GM18499 (cell line): ENCODE measurements around the gene KRT5.
"Not testable (repeated sequence)": the region's sequence is repeated elsewhere in the genome, so short reads cannot be mapped to it uniquely, and the experiment has no call there.

Experiments
- ATAC-seq: cut with Tn5 transposase; IDR thresholded peaks from one replicate; pipeline ENCODE4 v1.9.1; 2021; ENCODE audit warnings: moderate number of reproducible peaks; ENCODE audit not compliant: insufficient read depth, unreplicated experiment

Gene KRT5

GRCh38 chr12:52522346-52523011, 2.3 kb upstream of the KRT5 start:
- ATAC-seq, result no peak

- no peak for ATAC-seq
Observed at GRCh38 chr12:52521568-52522266, 1.5 kb upstream of the KRT5 start.

DNA sequence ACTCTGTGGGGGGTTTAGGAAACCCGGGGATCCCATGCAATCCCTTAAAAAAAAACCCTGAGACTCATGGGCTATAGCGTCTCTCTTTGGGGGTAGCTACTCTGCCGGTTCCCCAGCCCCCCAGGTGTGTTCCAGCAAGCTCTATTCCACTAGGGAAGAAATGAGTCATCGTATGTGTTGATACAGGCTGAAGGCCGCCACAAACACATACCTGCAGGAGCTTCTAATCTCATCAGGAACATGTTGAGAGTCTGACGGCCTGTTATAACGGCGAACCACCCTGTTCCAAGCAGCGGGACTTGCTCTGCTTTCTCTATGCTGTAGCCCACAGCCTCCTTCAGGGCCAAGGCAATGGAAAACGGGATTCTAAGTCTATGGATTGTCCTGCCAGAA, 977 bp upstream of the KRT5 start:
- no peak for ATAC-seq

GRCh38 chr12:52519387-52519703, 849 bp downstream of the KRT5 start:
- ATAC-seq, result no peak

GRCh38 chr12:52518574-52519386, 1.4 kb downstream of the KRT5 start:
- ATAC-seq, result no peak

GRCh38 chr12:52517888-52518287, 2.3 kb downstream of the KRT5 start:
- no peak for ATAC-seq

DNA sequence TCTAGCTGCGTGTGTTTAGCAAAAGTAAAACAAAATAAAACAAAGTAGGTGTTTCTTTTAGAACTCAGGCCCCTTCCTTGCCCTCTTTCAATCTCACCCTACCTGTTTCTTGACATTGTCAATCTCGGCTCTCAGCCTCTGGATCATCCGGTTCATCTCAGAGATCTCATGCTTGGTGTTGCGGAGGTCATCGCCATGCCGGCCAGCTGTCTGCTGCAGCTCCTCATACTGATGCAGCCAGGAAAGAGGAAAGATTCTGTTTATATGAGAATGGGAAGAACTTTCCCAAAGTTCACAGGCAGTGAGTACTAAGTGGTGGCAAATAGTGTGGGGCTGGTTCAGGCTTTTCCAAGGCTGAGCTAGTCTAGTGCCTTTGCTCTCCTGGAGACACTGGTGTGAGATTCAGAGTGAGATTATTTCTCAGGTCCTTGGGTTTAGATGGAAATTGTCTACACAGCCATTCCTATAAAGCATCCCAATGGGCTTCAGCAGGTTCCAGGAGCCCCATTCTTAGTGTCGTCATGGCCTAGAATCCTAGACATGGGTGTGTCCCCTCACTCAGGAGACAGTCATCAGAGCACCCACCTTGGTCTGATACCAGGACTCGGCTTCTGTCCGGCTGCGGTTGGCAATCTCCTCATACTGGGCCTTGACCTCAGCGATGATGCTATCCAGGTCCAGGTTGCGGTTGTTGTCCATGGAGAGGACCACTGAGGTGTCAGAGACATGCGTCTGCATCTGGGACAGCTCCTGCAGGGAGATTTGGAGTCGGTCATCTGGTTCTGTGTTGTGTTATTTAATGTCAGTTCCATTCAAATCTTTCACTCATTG, 3.0 kb downstream of the KRT5 start:
- no peak for ATAC-seq

- no peak for ATAC-seq
Observed at GRCh38 chr12:52515927-52516831, 4.0 kb downstream of the KRT5 start.

DNA sequence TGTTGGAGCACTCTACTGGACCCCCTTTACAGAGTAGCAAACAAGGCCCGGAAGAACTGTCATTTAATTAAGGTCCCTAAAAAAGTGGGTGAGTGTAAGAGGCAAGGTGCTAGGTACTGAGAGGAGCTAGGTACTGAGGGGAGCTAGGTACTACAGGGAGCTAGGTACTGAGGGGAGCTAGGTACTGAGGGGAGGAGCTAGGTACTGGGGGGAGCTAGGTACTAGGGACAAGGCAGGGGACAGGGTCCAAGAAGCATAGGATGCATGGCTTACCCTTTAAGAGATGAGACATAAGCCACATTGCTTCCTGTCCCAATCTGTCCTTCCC, 4.9 kb downstream of the KRT5 start:
- no peak for ATAC-seq

DNA sequence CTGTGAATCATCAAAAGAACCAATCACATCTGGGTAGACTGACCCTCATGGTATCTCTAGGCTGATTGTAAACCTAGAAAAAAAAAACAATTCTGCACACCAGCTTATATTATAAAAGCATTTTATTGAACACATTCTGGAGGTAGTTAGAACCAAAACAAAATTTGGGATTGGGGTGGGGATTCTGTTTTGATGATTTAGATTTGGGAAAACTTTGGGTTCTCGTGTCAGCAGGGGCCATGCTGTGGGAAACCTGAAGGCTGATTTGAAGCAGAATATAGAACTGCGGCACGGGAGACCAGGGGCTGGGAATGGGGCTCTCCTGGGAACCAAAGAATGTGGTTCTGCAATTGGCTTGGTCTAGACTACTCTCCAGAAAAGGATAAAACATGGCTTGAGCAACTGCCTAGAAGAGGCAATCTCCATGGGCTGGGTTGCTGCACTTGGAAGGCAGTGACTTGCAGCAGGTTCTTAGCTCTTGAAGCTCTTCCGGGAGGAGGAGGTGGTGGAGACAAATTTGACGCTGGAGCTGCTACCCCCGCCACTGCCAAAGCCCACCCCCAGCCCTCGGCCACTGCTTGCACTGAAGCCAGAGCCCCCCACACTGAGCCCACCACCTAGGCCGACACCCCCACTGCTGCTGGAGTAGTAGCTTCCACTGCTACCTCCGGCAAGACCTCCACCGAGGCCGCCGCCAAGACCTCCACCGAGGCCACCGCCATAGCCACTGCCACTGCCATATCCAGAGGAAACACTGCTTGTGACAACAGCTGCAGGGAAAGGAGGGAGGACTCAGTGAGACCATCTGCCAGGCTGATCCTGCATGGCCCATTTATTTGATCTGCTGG, 5.5 kb downstream of the KRT5 start:
- ATAC-seq, result no peak

DNA sequence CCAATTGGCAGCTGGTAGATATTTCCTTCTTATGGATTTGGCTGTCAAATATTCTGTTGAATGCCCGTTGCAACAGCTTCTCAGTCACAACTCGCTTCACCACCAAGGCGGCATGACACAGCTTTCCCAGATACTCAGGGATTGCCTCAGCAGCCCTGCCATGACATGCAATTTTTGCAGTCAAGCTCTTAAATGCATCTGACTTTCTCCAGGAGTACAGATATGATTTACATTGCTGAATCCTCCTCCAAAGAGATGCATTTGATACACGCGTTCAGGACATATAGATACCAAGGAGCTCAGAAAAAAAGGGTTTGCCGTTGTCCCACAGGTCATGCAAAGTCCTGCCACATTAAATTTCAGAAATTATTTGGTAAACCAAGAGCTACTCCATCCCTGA, 6.5 kb downstream of the KRT5 start:
- ATAC-seq, result no peak

DNA sequence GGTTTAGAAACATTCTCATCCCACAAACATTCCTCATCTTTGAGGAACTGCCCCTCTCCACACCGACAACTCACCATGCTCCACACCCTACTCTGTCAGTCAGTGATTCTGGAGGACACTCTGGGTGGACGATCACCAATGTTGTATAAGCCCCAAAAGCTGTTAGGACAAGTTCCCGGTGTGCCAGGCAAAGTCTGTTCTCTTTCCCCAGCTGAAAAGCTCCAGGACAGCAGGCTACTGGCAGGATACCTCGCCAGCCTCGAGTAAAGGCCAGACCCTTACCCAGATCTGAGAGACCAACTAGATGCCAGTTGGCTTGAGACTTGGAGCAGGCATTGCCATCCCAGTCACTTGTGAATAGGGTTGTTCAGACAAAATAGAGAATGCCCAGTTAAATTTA, 12.0 kb downstream of the KRT5 start:
- no peak for ATAC-seq

DNA sequence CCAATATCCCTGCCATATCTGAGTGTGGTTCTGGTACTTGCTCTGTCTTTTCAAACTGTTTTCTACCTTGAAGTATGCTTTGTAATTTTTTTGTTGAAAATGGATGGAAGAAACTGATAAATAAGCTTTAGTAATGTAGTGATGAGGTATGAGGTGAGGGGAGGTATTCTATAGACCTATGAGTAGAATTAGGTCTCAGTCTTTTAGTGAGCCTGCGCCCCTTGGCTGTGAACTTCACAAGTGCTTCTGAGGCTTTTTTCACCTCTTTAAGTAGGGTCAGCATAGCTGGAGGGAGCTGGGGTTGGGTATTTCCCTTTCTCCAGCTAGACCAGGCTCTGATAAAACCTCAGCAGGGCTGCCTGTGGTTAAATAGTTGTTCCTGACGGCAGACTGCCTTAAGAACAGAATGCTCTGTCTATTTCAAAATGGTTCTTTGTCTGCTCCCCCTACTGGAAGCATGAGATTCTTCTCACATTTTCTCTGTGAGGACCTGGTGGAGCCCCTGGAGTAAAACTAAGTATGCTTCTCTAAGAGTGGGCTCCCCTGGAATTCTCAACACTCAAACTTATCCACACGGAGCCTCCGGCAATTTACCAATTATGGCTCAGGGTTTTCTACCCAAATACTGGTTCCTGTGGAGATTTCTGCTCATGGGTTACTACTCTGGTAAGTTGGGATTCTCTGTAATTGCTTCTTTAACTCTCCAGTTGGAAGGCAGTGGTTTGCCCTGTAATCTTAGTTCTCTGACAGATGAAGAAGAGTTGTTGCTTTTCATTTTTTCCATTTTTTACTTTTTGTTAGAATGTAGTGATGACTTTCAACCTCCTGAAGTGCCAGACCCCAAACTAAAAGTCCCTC, 13.1 kb downstream of the KRT5 start:
- ATAC-seq, result no peak

DNA sequence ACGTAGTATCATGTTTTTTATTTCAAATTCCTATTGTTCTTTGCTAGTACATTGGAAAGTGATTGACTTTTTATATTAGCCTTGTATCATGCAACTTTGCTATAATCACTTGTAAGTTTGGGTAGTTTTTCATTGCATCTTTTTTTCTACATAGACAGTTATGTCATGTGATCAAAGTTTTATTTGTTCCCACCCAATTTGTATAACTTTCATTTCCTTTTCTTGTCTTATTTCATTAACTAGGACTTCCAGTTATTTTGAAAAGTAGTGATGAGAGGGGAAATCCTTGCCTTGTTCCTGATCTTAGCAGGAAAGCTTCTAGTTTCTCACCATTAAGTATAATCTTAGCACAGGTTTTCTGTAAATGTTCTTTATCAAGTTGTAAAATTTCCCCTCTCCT, 17.3 kb downstream of the KRT5 start:
- ATAC-seq, result no peak

DNA sequence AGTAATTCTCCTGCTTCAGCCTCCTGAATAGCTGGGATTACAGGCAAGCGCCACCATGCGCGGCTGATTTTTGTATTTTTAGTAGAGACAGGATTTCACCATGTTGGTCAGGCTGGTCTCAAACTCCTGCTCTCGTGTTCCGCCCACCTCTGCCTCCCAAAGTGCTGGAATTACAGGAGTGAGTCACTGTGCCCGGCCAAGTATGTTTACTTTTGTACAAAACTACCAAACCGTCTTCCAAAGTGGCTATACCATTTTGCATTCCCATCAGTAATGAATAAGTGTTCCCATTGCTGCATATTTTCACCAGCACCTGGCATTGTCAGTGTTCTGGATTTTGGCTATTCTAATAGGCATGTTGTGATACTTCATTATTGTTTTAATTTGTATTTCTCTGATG, 18.7 kb downstream of the KRT5 start:
- ATAC-seq, result no peak

- not testable (repeated sequence) for ATAC-seq
Observed at GRCh38 chr12:52500574-52500973, 19.6 kb downstream of the KRT5 start.

GRCh38 chr12:52499806-52500560, 20.2 kb downstream of the KRT5 start:
- ATAC-seq, result no peak
